GM12878 (cell line): ENCODE measurements around the gene TOMT. TPM values are rescaled to one million over a fixed set of nuclear protein-coding genes. Genes with fewer than 3 reads are reported as not detected.

Experiments used
- ATAC-seq: fragments of 200-7000 bp; cut with Tn5 transposase; 3 replicates; pipeline ENCODE4 v1.9.1; 2020; ENCODE audit warnings: mild to moderate bottlenecking, moderate library complexity
- BruUV-seq: library from RNA; stranded (reverse); fragments of 400-500 nt; replicated peaks from 2 replicates; lab custom pipeline; 2021; lab: Mats Ljungman, UMichigan
- CTCF ChIA-PET: fragments of 300-600 bp; sonication (Branson Sonifier 250); formaldehyde crosslinking; extraction: SDS; loops from one replicate; lab custom pipeline; 2021; ENCODE audit warnings: inconsistent platforms; lab: Yijun Ruan, JAX
- POLR2A ChIA-PET: fragments of 350-600 bp; formaldehyde crosslinking; extraction: SDS; loops from one replicate; lab custom pipeline; 2021; ENCODE audit warnings: inconsistent platforms; lab: Charles Lee
- RAD21 ChIA-PET: fragments of 300-600 bp; sonication (Branson Sonifier 250); formaldehyde crosslinking; loops from one replicate; lab custom pipeline; 2023; ENCODE audit warnings: antibody characterized with exemption; ENCODE audit not compliant: unreplicated experiment; lab: Charles Lee
- SMC1A ChIA-PET: fragments of 300-600 bp; sonication (Branson Sonifier 250); formaldehyde crosslinking; loops from one replicate; lab custom pipeline; 2023; ENCODE audit not compliant: unreplicated experiment, uncharacterized antibody; lab: Charles Lee
- DNase-seq: peaks from one replicate; pipeline ENCODE4 v3.0.0-alpha.2; 2011; ENCODE audit warnings: low read depth, low spot score
- FAIRE-seq: peaks from 3 replicates; lab custom pipeline; 2011; peaks lifted over from hg19 to GRCh38; lab: Jason Lieb, UNC
- H2AFZ ChIP-seq: 2 replicates; pipeline ENCODE4 v1.6.0; 2011; ENCODE audit warnings: low read depth, low read length, control low read depth; ENCODE audit not compliant: control insufficient read depth
- H3K27ac ChIP-seq: 2 replicates; pipeline ENCODE4 v1.5.1; 2011; ENCODE audit warnings: control low read depth; ENCODE audit not compliant: control insufficient read depth, insufficient read depth
- H3K27me3 ChIP-seq, 2 experiments: replicated peaks in 1 of 2; 2 replicates each; pipeline versions ENCODE4 v1.6.0 to v1.6.1; 2011; ENCODE audit warnings: low read length in 1 of 2; ENCODE audit not compliant: control insufficient read depth in 2 of 2, insufficient read depth in 2 of 2
- H3K36me3 ChIP-seq, 2 experiments: 2 replicates each; pipeline ENCODE4 v1.5.1; 2011; ENCODE audit warnings: low read length in 1 of 2; ENCODE audit not compliant: control insufficient read depth in 2 of 2, insufficient read depth in 2 of 2
- H3K4me1 ChIP-seq: 2 replicates; pipeline ENCODE4 v1.6.1; 2011; ENCODE audit warnings: mild to moderate bottlenecking, low read length, moderate library complexity, mixed read lengths; ENCODE audit not compliant: control insufficient read depth, insufficient read depth
- H3K4me2 ChIP-seq: 2 replicates; pipeline ENCODE4 v1.6.0; 2011; ENCODE audit warnings: control low read depth; ENCODE audit not compliant: control insufficient read depth, insufficient read depth
- H3K4me3 ChIP-seq: fragments of 200-600 bp; sonication (generic); 2 replicates; pipeline ENCODE4 v1.5.1; 2016
- H3K79me2 ChIP-seq: 2 replicates; pipeline ENCODE4 v1.6.0; 2011; ENCODE audit warnings: low read length; ENCODE audit not compliant: control insufficient read depth, insufficient read depth
- H3K9ac ChIP-seq: 2 replicates; pipeline ENCODE4 v1.8.0; 2011; ENCODE audit warnings: low read length, control low read depth, mixed read lengths; ENCODE audit not compliant: control insufficient read depth, insufficient read depth
- H3K9me3 ChIP-seq: replicated peaks from 3 replicates; pipeline ENCODE4 v1.5.1; 2011; ENCODE audit warnings: mild to moderate bottlenecking, low read length; ENCODE audit not compliant: control insufficient read depth, insufficient read depth
- H4K20me1 ChIP-seq: 2 replicates; pipeline ENCODE4 v1.6.0; 2011; ENCODE audit not compliant: control insufficient read depth, insufficient read depth
- EP300 ChIP-seq, 2 experiments: fragments of 150-350 bp in 1 of 2; IDR thresholded peaks; 2 replicates each; pipeline ENCODE4 v1.6.1; 2011 to 2012; ENCODE audit warnings: low read depth in 2 of 2, low read length in 2 of 2, borderline replicate concordance in 1 of 2, improper control_type of control experiment in 1 of 2, inconsistent platforms in 1 of 2; ENCODE audit not compliant: control insufficient read depth in 1 of 2
- ESRRA ChIP-seq: IDR thresholded peaks from 2 replicates; pipeline ENCODE4 v1.6.1; 2012; ENCODE audit warnings: mild to moderate bottlenecking, low read length, improper control_type of control experiment
- IKZF1 ChIP-seq: fragments of 450-650 bp; conservative IDR thresholded peaks from 2 replicates; pipeline ENCODE4 v1.6.1; 2017; ENCODE audit warnings: antibody characterized with exemption, mild to moderate bottlenecking
- NFYA ChIP-seq: IDR thresholded peaks from 2 replicates; pipeline ENCODE4 v1.6.1; 2011; ENCODE audit warnings: low read depth, mild to moderate bottlenecking, low read length, improper control_type of control experiment, borderline replicate concordance
- TARDBP ChIP-seq: IDR thresholded peaks from 2 replicates; pipeline ENCODE4 v1.6.1; 2016; ENCODE audit warnings: borderline replicate concordance
- YY1 ChIP-seq: IDR thresholded peaks from 2 replicates; pipeline ENCODE4 v1.6.1; 2011; ENCODE audit warnings: low read depth, mild to moderate bottlenecking, low read length
- ZNF622 ChIP-seq: fragments of 450-650 bp; IDR thresholded peaks from 2 replicates; pipeline ENCODE4 v1.6.1; 2017; ENCODE audit warnings: mild to moderate bottlenecking, inconsistent platforms
- WGBS: methylation state at CpG from one replicate; pipeline ENCODE4 v1.1.6; 2016; ENCODE audit warnings: low lambda C conversion rate; ENCODE audit not compliant: insufficient replicate concordance, insufficient coverage; ENCODE audit errors: missing lambda C conversion rate; 5-methylcytosine and 5-hydroxymethylcytosine counted together
- in situ Hi-C: fragments of 300-500 bp; cut with MboI; formaldehyde crosslinking; loops from 9 replicates; pipeline ENCODE4 v1.14.3; 2018; ENCODE audit warnings: mixed read lengths
- intact Hi-C: fragments of 100-400 bp; cut with micrococcal nuclease; formaldehyde crosslinking; loops from one replicate; pipeline ENCODE4 v1.14.2; 2022; ENCODE audit not compliant: unreplicated experiment
- polyA plus RNA-seq, 11 experiments: library from polyadenylated mRNA; depleted of rRNA in 4 of 11; unstranded in 6 of 11; stranded (reverse) in 5 of 11; fragments of >200 nt; fragmentation: Nextera tagmentation in 4 of 11; fragmentation: Illumina TruSeq in 1 of 11; extraction: Ambion mirVana in 4 of 11; extraction: Trizol in 1 of 11; gene quantifications; 1 replicate in 1 of 11; 2 replicates in 10 of 11; pipeline versions ENCODE4 v1.2.1 to v1.2.3, GENCODE V29; 2011 to 2016; ENCODE audit warnings: inconsistent platforms in 2 of 11, missing spikeins in 2 of 11, low read depth in 1 of 11
- total RNA-seq, 4 experiments: library from RNA; depleted of rRNA in 3 of 4; stranded (reverse); fragments of >200 nt in 3 of 4; fragmentation: Illumina TruSeq in 1 of 4; extraction: Trizol in 1 of 4; gene quantifications; 2 replicates each; pipeline versions ENCODE4 v1.2.1 to v1.2.3, GENCODE V29; 2013 to 2021
- TF ChIP-seq, protein P1 (sequence below): fragments of 450-650 bp; formaldehyde crosslinking; IDR thresholded peaks from 2 replicates; pipeline ENCODE4 v1.4.0; 2022; ENCODE audit warnings: mild to moderate bottlenecking, moderate library complexity
- TF ChIP-seq, protein P2 (sequence below): fragments of 450-650 bp; IDR thresholded peaks from 2 replicates; pipeline ENCODE4 v1.6.1; 2017; ENCODE audit warnings: antibody characterized with exemption, mild to moderate bottlenecking, moderate library complexity
- TF ChIP-seq, protein P3 (sequence below): fragments of 450-650 bp; formaldehyde crosslinking; IDR thresholded peaks from 2 replicates; pipeline ENCODE4 v1.4.0; 2020; ENCODE audit warnings: mild to moderate bottlenecking, moderate library complexity
- TF ChIP-seq, protein P4 (sequence below): fragments of 450-650 bp; IDR thresholded peaks from 2 replicates; pipeline ENCODE4 v1.6.1; 2016; ENCODE audit warnings: mild to moderate bottlenecking

The TOMT gene
- total and polyA plus RNA-seq, 10 of the 15 experiments (the other 5 are each of a cell fraction or from before 2014, with no cell fraction given), result not detected

DNA sequence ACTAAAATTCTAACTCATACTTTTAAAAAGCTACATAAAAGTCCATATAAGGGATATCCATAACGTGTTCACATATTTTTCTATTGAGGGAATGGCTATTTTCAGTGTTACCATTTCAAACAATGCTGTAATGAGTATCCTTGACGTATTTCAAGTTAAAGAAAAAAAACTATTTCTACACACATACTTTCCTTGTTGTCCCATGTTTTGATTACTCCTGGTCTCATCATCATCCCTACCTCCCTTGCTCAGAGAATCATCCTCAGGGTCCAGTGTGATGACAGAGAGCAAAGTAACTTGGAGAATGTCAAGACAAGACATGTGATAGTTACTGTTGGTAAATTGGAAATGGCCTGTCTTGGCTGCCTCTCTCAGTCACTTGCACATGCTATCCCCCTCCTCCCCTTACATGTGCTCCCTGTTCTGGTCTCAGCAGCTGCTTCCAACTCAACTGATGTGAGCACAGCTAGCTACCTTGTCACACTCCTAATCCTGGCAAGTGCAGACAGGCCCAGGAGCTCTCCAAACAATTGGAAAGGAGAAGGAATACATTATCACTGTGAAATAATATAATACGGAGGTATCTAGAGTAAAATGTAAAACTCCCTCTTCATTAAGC is 47.2 kb upstream of the TOMT start:
- in situ Hi-C loops (no loop called here), intact Hi-C loops (no loop called here)
- no peak for FAIRE-seq
- H4K20me1 ChIP-seq, result no peaks in the 10 kb centered on the region
- H3K27ac ChIP-seq, result no peak overlapping the region
- ChIA-PET SMC1A (interaction anchor here (1.6 to 4.2 kb wide), 2 partner anchors 10 to 19 kb away, joined by 6 to 21 read pairs; no protein-coding TSS in a partner anchor), RAD21 (interaction anchor here (0.9 kb wide), 1 partner anchor 33 kb away, joined by 3 read pairs; no protein-coding TSS in a partner anchor), POLR2A (interaction anchor here (0.9 to 2.8 kb wide), 4 partner anchors 9 to 20 kb away, joined by 3 to 16 read pairs (median 5); no protein-coding TSS in a partner anchor), CTCF (interaction anchor here (1.1 to 5.6 kb wide), 6 partner anchors 10 to 81 kb away, joined by 3 to 24 read pairs (median 4); no protein-coding TSS in a partner anchor)
- WGBS, result 96% methylated on average over 3 of the region's 3 CpGs
- H3K36me3 ChIP-seq, result peaks cover 1 to 10% of the 10 kb centered on the region in 2 experiments; a peak in 3 of 4 replicates
- H3K9ac ChIP-seq, result no peak overlapping the region
- no TSS peak for BruUV-seq
- no peak for ATAC-seq
- H3K4me2 ChIP-seq, result no peak overlapping the region
- no peaks in the 10 kb centered on the region for H3K4me1 ChIP-seq
- H3K9me3 ChIP-seq, result no peaks in the 10 kb centered on the region
- no peak overlapping the region for H3K4me3 ChIP-seq
- no peaks in the 10 kb centered on the region for H3K27me3 ChIP-seq
- DNase-seq, result no peak
- no peak overlapping the region for H2AFZ ChIP-seq
- H3K79me2 ChIP-seq, result peaks cover 4% of the 10 kb centered on the region
- TF ChIP-seq, protein P1, sequence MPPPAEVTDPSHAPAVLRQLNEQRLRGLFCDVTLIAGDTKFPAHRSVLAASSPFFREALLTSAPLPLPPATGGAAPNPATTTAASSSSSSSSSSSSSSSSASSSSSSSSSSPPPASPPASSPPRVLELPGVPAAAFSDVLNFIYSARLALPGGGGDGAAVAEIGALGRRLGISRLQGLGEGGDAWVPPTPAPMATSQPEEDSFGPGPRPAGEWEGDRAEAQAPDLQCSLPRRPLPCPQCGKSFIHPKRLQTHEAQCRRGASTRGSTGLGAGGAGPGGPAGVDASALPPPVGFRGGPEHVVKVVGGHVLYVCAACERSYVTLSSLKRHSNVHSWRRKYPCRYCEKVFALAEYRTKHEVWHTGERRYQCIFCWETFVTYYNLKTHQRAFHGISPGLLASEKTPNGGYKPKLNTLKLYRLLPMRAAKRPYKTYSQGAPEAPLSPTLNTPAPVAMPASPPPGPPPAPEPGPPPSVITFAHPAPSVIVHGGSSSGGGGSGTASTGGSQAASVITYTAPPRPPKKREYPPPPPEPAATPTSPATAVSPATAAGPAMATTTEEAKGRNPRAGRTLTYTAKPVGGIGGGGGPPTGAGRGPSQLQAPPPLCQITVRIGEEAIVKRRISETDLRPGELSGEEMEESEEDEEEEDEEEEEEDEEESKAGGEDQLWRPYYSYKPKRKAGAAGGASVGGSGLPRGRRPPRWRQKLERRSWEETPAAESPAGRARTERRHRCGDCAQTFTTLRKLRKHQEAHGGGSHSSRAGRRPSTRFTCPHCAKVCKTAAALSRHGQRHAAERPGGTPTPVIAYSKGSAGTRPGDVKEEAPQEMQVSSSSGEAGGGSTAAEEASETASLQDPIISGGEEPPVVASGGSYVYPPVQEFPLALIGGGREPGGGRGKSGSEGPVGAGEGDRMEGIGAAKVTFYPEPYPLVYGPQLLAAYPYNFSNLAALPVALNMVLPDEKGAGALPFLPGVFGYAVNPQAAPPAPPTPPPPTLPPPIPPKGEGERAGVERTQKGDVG, result no peak
- TF ChIP-seq TARDBP (no peak), NFYA (no peak), EP300 (IDR thresholded peaks at IDR 0.05; ENCODE audit: borderline replicate concordance in 1 of 2, control insufficient read depth in 1 of 2, low read depth in 2 of 2, low read length in 2 of 2) (no peak), YY1 (no peak), IKZF1 (no peak), ESRRA (no peak), ZNF622 (no peak)
- TF ChIP-seq, protein P2, sequence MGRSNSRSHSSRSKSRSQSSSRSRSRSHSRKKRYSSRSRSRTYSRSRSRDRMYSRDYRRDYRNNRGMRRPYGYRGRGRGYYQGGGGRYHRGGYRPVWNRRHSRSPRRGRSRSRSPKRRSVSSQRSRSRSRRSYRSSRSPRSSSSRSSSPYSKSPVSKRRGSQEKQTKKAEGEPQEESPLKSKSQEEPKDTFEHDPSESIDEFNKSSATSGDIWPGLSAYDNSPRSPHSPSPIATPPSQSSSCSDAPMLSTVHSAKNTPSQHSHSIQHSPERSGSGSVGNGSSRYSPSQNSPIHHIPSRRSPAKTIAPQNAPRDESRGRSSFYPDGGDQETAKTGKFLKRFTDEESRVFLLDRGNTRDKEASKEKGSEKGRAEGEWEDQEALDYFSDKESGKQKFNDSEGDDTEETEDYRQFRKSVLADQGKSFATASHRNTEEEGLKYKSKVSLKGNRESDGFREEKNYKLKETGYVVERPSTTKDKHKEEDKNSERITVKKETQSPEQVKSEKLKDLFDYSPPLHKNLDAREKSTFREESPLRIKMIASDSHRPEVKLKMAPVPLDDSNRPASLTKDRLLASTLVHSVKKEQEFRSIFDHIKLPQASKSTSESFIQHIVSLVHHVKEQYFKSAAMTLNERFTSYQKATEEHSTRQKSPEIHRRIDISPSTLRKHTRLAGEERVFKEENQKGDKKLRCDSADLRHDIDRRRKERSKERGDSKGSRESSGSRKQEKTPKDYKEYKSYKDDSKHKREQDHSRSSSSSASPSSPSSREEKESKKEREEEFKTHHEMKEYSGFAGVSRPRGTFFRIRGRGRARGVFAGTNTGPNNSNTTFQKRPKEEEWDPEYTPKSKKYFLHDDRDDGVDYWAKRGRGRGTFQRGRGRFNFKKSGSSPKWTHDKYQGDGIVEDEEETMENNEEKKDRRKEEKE, result no peak
- TF ChIP-seq, protein P3, sequence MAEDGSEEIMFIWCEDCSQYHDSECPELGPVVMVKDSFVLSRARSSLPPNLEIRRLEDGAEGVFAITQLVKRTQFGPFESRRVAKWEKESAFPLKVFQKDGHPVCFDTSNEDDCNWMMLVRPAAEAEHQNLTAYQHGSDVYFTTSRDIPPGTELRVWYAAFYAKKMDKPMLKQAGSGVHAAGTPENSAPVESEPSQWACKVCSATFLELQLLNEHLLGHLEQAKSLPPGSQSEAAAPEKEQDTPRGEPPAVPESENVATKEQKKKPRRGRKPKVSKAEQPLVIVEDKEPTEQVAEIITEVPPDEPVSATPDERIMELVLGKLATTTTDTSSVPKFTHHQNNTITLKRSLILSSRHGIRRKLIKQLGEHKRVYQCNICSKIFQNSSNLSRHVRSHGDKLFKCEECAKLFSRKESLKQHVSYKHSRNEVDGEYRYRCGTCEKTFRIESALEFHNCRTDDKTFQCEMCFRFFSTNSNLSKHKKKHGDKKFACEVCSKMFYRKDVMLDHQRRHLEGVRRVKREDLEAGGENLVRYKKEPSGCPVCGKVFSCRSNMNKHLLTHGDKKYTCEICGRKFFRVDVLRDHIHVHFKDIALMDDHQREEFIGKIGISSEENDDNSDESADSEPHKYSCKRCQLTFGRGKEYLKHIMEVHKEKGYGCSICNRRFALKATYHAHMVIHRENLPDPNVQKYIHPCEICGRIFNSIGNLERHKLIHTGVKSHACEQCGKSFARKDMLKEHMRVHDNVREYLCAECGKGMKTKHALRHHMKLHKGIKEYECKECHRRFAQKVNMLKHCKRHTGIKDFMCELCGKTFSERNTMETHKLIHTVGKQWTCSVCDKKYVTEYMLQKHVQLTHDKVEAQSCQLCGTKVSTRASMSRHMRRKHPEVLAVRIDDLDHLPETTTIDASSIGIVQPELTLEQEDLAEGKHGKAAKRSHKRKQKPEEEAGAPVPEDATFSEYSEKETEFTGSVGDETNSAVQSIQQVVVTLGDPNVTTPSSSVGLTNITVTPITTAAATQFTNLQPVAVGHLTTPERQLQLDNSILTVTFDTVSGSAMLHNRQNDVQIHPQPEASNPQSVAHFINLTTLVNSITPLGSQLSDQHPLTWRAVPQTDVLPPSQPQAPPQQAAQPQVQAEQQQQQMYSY (CRISPR knock-in tag), result no peak
- TF ChIP-seq, protein P4, sequence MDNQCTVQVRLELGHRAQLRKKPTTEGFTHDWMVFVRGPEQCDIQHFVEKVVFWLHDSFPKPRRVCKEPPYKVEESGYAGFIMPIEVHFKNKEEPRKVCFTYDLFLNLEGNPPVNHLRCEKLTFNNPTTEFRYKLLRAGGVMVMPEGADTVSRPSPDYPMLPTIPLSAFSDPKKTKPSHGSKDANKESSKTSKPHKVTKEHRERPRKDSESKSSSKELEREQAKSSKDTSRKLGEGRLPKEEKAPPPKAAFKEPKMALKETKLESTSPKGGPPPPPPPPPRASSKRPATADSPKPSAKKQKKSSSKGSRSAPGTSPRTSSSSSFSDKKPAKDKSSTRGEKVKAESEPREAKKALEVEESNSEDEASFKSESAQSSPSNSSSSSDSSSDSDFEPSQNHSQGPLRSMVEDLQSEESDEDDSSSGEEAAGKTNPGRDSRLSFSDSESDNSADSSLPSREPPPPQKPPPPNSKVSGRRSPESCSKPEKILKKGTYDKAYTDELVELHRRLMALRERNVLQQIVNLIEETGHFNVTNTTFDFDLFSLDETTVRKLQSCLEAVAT, result no peak
